ENCODE results near the gene METTL14.
"Not testable (repeated sequence)": the region's sequence is repeated elsewhere in the genome, so short reads cannot be mapped to it uniquely, and the experiment has no call there.

Gene METTL14

DNA sequence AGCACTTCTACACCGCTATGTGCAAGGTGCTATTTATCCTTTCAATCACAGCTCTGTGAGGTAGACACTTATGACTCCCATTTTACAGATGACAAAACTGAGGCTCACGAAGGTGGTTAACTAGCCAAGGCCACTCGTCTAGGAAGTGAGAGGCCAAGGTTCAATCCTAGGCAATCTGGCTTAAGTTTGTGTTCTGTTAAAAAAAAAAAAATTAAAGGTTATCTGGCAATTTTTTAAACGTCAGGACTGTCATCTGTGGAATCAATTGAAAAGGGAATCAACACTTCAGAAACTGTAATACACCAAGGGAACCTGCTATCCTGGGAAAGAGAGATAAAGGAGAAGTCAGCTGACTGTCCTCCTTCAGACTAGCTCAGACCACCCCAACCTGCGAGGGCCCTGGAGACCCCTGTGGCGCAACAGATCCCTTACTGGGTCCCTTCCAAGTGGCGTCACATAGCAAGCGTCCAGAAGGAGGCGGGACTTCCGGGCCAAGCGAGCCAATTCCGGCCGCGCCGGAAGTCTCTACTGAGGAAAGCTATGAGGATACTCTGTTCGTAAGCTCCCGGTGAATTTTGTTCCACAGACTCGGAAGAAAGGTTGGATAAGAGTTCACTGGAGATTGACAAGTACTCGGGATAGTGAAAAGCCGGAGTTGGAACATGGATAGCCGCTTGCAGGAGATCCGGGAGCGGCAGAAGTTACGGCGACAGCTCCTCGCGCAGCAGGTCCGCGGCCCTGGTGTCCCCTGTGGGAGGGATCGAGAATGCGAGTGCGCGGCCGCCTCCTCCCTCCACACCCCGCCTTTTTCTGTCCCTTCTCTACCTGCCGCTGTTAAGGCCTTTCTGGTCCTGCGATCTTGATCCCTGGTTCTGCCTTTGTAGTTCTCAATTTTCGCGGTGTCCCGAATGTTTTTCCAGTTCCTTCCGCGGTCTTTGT, at the start of gene METTL14:
TSS of gene METTL14 (plus strand) at position 520 of the 939 bp plus-strand sequence. CDS start at position 663, 143 bp downstream.
- TF ChIP-seq, protein P1, sequence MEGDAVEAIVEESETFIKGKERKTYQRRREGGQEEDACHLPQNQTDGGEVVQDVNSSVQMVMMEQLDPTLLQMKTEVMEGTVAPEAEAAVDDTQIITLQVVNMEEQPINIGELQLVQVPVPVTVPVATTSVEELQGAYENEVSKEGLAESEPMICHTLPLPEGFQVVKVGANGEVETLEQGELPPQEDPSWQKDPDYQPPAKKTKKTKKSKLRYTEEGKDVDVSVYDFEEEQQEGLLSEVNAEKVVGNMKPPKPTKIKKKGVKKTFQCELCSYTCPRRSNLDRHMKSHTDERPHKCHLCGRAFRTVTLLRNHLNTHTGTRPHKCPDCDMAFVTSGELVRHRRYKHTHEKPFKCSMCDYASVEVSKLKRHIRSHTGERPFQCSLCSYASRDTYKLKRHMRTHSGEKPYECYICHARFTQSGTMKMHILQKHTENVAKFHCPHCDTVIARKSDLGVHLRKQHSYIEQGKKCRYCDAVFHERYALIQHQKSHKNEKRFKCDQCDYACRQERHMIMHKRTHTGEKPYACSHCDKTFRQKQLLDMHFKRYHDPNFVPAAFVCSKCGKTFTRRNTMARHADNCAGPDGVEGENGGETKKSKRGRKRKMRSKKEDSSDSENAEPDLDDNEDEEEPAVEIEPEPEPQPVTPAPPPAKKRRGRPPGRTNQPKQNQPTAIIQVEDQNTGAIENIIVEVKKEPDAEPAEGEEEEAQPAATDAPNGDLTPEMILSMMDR (IDR thresholded peaks at IDR 0.05), result no peak
- H2AFZ ChIP-seq, result peak within 1 kb of the TSS; percentile 80

DNA sequence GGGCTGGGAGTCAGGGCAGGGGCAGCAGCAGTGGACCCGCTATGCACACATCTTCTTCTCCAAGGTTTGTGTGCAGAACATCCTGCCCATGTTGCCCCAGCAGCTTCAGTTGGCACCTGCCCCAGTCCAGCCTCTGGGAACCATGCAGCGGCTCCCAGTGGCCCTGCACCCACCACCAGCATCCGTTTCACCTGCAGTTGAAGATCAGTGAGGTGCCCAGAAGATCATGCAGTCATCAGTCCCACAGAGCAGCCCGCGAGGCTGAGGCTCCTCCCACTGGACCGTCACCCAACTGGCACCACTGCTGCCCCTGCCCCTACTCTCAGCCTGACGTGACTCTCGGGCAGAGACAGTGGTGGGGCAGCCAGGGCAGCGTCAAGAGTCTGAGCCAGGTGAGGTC, 49.1 kb upstream of the METTL14 start:
- H2AFZ ChIP-seq; H3K27ac ChIP-seq; H3K4me2 ChIP-seq (ENCODE audit: low read length); H3K9ac ChIP-seq; H3K36me3 ChIP-seq (ENCODE audit: control insufficient read depth, insufficient read depth, low read length); H3K79me2 ChIP-seq; H3K27me3 ChIP-seq (ENCODE audit: control insufficient read depth, insufficient read depth, low read length); H3K4me3 ChIP-seq (ENCODE audit: low read depth, low read length); H3K9me3 ChIP-seq (ENCODE audit: control insufficient read depth, low read length); H3K4me1 ChIP-seq: not testable (repeated sequence)

More for the DNA sequence above, at the start of gene METTL14:
- no peaks in the 10 kb centered on the region for H3K27me3 ChIP-seq (ENCODE audit: control insufficient read depth, insufficient read depth, low read length)
- peak within 1 kb of the TSS; percentile 81 for H3K4me3 ChIP-seq (ENCODE audit: low read depth, low read length)
- no peaks in the 10 kb centered on the region for H3K36me3 ChIP-seq (ENCODE audit: control insufficient read depth, insufficient read depth, low read length)
- H3K9ac ChIP-seq, result no peak within 1 kb of the TSS
- H3K79me2 ChIP-seq, result no peaks in the 10 kb centered on the region
- peak within 1 kb of the TSS; percentile 77 for H3K27ac ChIP-seq
- H3K4me1 ChIP-seq, result peaks cover 5% of the 10 kb centered on the region
- peak within 1 kb of the TSS; percentile 92 for H3K4me2 ChIP-seq (ENCODE audit: low read length)
- H3K9me3 ChIP-seq (ENCODE audit: control insufficient read depth, low read length), result no peaks in the 10 kb centered on the region

DNA sequence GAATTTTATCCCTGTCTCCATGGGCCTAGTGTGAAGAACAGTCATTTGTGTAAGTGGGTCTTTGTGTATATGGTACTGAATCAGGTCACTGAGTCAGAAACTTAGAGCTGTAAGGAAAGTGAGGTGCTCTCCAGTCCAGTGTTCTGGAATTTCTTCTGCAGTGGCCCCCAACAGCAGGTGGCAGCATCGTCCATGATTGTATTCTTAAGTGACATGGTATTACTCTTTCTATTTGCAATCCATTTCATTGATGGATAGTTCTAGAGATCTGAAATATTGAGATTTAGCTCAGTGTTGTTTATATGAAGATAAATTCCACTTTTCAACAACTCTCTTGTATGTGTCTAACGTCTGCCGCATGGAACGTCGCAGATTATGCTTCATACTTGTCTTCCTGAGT, 20.5 kb upstream of the METTL14 start:
- H2AFZ ChIP-seq, H3K9ac ChIP-seq: not testable (repeated sequence)

DNA sequence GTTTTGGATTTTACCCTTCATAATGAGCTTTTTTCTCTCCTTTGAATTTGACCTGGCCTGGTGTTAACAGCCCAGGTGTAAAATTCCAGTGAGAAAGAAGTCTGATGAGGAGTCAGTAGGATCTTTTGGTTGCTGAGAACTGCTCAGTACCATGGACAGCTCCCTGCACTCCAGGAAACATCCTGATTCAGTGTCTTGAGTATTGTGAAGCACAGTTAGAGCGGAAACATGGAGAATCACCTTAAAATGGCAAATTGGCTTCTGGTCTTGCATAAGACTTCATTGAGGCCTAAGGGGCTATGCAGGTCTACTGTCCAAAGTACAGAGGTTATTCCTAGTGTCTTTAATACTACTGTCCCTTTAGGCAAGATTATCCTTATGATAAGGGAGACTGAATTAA, 16.0 kb upstream of the METTL14 start:
- not testable (repeated sequence) for H3K9me3 ChIP-seq (ENCODE audit: control insufficient read depth, low read length); H3K4me1 ChIP-seq

More for the DNA sequence above, 20.5 kb upstream of the METTL14 start:
- not testable (repeated sequence) for H3K36me3 ChIP-seq (ENCODE audit: control insufficient read depth, insufficient read depth, low read length); H3K4me2 ChIP-seq (ENCODE audit: low read length); H3K4me3 ChIP-seq (ENCODE audit: low read depth, low read length); H3K9me3 ChIP-seq (ENCODE audit: control insufficient read depth, low read length); H3K27me3 ChIP-seq (ENCODE audit: control insufficient read depth, insufficient read depth, low read length); H3K79me2 ChIP-seq; H3K27ac ChIP-seq; H3K4me1 ChIP-seq
- TF ChIP-seq, protein P1 (IDR thresholded peaks at IDR 0.05), result peak; percentile 12

DNA sequence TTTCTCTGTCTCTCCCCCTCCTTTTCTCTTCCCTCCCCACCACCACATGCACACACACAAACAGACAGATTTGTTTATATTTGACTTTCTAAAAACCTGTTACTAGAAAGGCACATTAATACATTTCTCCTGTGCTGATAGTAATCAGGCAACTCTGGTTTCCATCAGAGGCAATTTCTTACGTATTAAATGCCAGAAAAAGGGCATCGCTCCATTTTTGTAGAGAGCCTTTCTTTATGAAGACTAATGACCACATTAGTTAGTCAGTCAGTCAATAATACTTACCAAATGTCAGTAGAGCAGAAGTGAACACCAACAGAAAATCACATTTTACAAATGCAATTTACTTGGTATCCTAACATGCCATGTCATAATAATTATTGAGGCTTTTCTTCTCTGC, 14.2 kb upstream of the METTL14 start:
- H3K36me3 ChIP-seq (ENCODE audit: control insufficient read depth, insufficient read depth, low read length); H3K79me2 ChIP-seq; H3K27me3 ChIP-seq (ENCODE audit: control insufficient read depth, insufficient read depth, low read length); H3K9ac ChIP-seq; H3K4me3 ChIP-seq (ENCODE audit: low read depth, low read length); H3K4me2 ChIP-seq (ENCODE audit: low read length); H2AFZ ChIP-seq; H3K4me1 ChIP-seq; H3K27ac ChIP-seq; H3K9me3 ChIP-seq (ENCODE audit: control insufficient read depth, low read length): not testable (repeated sequence)

More for the DNA sequence above, 16.0 kb upstream of the METTL14 start:
- not testable (repeated sequence) for H3K4me3 ChIP-seq (ENCODE audit: low read depth, low read length); H3K36me3 ChIP-seq (ENCODE audit: control insufficient read depth, insufficient read depth, low read length); H3K79me2 ChIP-seq; H2AFZ ChIP-seq; H3K27ac ChIP-seq; H3K27me3 ChIP-seq (ENCODE audit: control insufficient read depth, insufficient read depth, low read length); H3K9ac ChIP-seq; H3K4me2 ChIP-seq (ENCODE audit: low read length)

DNA sequence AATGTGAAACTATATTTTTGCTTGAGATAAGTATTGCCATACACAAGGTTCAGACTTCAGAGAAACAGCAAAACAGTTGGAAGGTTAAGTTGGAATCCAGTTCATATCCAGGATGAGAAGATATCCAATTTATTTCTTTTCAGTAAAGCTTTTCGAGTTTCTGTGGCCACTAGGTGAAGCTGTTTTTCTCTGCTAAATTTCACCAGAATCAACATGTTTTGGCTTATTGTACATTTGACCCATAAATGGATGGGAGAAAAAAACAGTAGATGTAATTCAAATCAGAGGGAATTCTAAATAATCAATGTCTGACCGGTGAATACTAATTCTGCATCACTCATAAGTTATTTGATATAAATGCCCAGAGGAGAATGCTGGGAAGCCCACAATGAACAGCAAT, 9.1 kb upstream of the METTL14 start:
- no peak overlapping the region for H3K4me3 ChIP-seq (ENCODE audit: low read depth, low read length)
- H3K4me1 ChIP-seq, result no peaks in the 10 kb centered on the region
- H3K9ac ChIP-seq, result no peak overlapping the region

More for the DNA sequence above, 9.1 kb upstream of the METTL14 start:
- Histone ChIP-seq H2AFZ (no peak overlapping the region), H3K79me2 (no peaks in the 10 kb centered on the region), H3K27me3 (ENCODE audit: control insufficient read depth, insufficient read depth, low read length) (no peaks in the 10 kb centered on the region), H3K27ac (no peak overlapping the region), H3K9me3 (ENCODE audit: control insufficient read depth, low read length) (no peaks in the 10 kb centered on the region), H3K4me2 (ENCODE audit: low read length) (no peak overlapping the region), H3K36me3 (ENCODE audit: control insufficient read depth, insufficient read depth, low read length) (no peaks in the 10 kb centered on the region)
- TF ChIP-seq, protein P1 (IDR thresholded peaks at IDR 0.05), result no peak

Data from parathyroid adenoma (tissue), 2 donors.